HepG2 (cell line): Measurements from ENCODE around the gene RAD17. TPM values are rescaled to one million over a fixed set of nuclear protein-coding genes. Genes with fewer than 3 reads are reported as not detected.

ENCODE experiments used
- ATAC-seq: fragments of 200-7000 bp; cut with Tn5 transposase; 3 replicates; pipeline ENCODE4 v1.9.1; 2020; ENCODE audit warnings: mild to moderate bottlenecking, moderate library complexity
- BruUV-seq: library from RNA; stranded (reverse); fragments of 400-500 nt; replicated peaks from 2 replicates; lab custom pipeline; 2021; lab: Mats Ljungman, UMichigan
- CTCF ChIA-PET: fragments of 300-600 bp; formaldehyde crosslinking; extraction: SDS; loops from one replicate; lab custom pipeline; 2021; ENCODE audit warnings: low total read pairs, inconsistent platforms, low intra/inter-chr PET ratio; lab: Yijun Ruan, JAX
- POLR2A ChIA-PET: fragments of 350-600 bp; sonication (Branson Sonifier 250); formaldehyde crosslinking; loops from one replicate; lab custom pipeline; 2020; ENCODE audit warnings: antibody characterized with exemption, inconsistent platforms; lab: Yijun Ruan, JAX
- DNase-seq: peaks from one replicate; pipeline ENCODE4 v3.0.0-alpha.2; 2015; ENCODE audit warnings: low spot score
- FAIRE-seq: peaks from 3 replicates; lab custom pipeline; 2011; peaks lifted over from hg19 to GRCh38; lab: Jason Lieb, UNC
- H2AFZ ChIP-seq: one replicate; pipeline ENCODE4 v1.6.1; 2011; ENCODE audit warnings: low read length, inconsistent platforms
- H3K27ac ChIP-seq: fragments of 300-600 bp; 3 replicates; pipeline ENCODE4 v1.8.0; 2011; ENCODE audit warnings: mixed run types, mild to moderate bottlenecking, mixed read lengths, low read length, inconsistent platforms; ENCODE audit not compliant: insufficient read depth; ENCODE audit errors: extremely low read length
- H3K27me3 ChIP-seq, 2 experiments: fragments of 200-600 bp in 1 of 2; 2 replicates in 1 of 2; 3 replicates in 1 of 2; pipeline versions ENCODE4 v1.6.0 to v1.8.0; 2011; ENCODE audit warnings: low read length in 2 of 2, mild to moderate bottlenecking in 2 of 2, moderate library complexity in 2 of 2, inconsistent platforms in 1 of 2; ENCODE audit not compliant: insufficient read depth in 2 of 2, control insufficient read depth in 1 of 2
- H3K36me3 ChIP-seq, 2 experiments: fragments of 200-600 bp in 1 of 2; replicated peaks in 1 of 2; 2 replicates in 1 of 2; 3 replicates in 1 of 2; pipeline versions ENCODE4 v1.5.1 to v1.8.0; 2011; ENCODE audit warnings: low read length in 2 of 2, inconsistent platforms in 1 of 2; ENCODE audit not compliant: insufficient read depth in 2 of 2, control insufficient read depth in 1 of 2
- H3K4me1 ChIP-seq: 2 replicates; pipeline ENCODE4 v1.5.1; 2012; ENCODE audit warnings: low read length, inconsistent platforms; ENCODE audit not compliant: insufficient read depth
- H3K4me2 ChIP-seq: 2 replicates; pipeline ENCODE4 v1.6.0; 2011; ENCODE audit warnings: low read depth, low read length, inconsistent platforms
- H3K4me3 ChIP-seq, 3 experiments: fragments of 200-600 bp in 1 of 3; sonication (generic), shearing (Covaris generic) in 1 of 3; replicated peaks in 1 of 3; 2 replicates each; pipeline ENCODE4 v1.5.1; 2011 to 2016; ENCODE audit warnings: low read length in 3 of 3, inconsistent platforms in 2 of 3, low read depth in 2 of 3, mild to moderate bottlenecking in 2 of 3, control low read depth in 1 of 3, mixed read lengths in 1 of 3; ENCODE audit not compliant: insufficient read depth in 1 of 3
- H3K79me2 ChIP-seq: one replicate; pipeline ENCODE4 v1.6.1; 2011; ENCODE audit warnings: low read length, inconsistent platforms; ENCODE audit not compliant: insufficient read depth
- H3K9ac ChIP-seq: 2 replicates; pipeline ENCODE4 v1.6.0; 2011; ENCODE audit warnings: mild to moderate bottlenecking, low read depth, low read length, inconsistent platforms; ENCODE audit not compliant: insufficient read depth
- H3K9me3 ChIP-seq: 2 replicates; pipeline ENCODE4 v1.5.1; 2012; ENCODE audit warnings: mild to moderate bottlenecking, low read length
- H4K20me1 ChIP-seq: 2 replicates; pipeline ENCODE4 v1.6.0; 2011; ENCODE audit warnings: inconsistent platforms, mild to moderate bottlenecking, low read length, moderate library complexity; ENCODE audit not compliant: insufficient read depth
- CCAR2 ChIP-seq: fragments of 200-400 bp; formaldehyde crosslinking; optimal IDR thresholded peaks from 2 replicates; pipeline ENCODE3; 2018; ENCODE audit warnings: low read depth, mild to moderate bottlenecking, low read length, moderate library complexity
- MAFF ChIP-seq: IDR thresholded peaks from 2 replicates; pipeline ENCODE4 v1.6.1; 2011; ENCODE audit warnings: low read depth, low read length, improper control_type of control experiment
- MAFK ChIP-seq, 2 experiments: IDR thresholded peaks in 1 of 2; conservative IDR thresholded peaks in 1 of 2; 2 replicates each; pipeline ENCODE4 v1.6.1; 2011; ENCODE audit warnings: improper control_type of control experiment in 2 of 2, low read length in 2 of 2
- ZFP36L2 ChIP-seq: sonication (generic); formaldehyde crosslinking; IDR thresholded peaks from 2 replicates; pipeline ENCODE4 v1.4.0; 2020; ENCODE audit warnings: missing genetic modification reagents
- ZNF570 ChIP-seq: sonication (generic); formaldehyde crosslinking; IDR thresholded peaks from 2 replicates; pipeline ENCODE4 v1.4.0; 2020; ENCODE audit warnings: mild to moderate bottlenecking, missing genetic modification reagents, borderline replicate concordance
- in situ Hi-C: cut with HindIII; loops from 2 replicates; pipeline ENCODE4 v1.10.0; 2017; ENCODE audit warnings: low pct_unique_long_range_greater_than_20kb; ENCODE audit not compliant: extremely low pct_ligation_motif_present
- intact Hi-C: fragments of 100-400 bp; cut with micrococcal nuclease; formaldehyde crosslinking; loops from one replicate; pipeline ENCODE4 v1.10.0; 2022; ENCODE audit not compliant: unreplicated experiment
- polyA plus RNA-seq, 8 experiments: library from polyadenylated mRNA; depleted of rRNA in 3 of 8; stranded (reverse) in 7 of 8; unstranded in 1 of 8; fragments of >200 nt; fragmentation: Illumina TruSeq in 4 of 8; extraction: Trizol in 4 of 8; gene quantifications; 2 replicates each; pipeline versions ENCODE4 v1.2.1 to v1.2.3, GENCODE V29; 2011 to 2016; ENCODE audit warnings: low read depth in 4 of 8, missing spikeins in 1 of 8, mixed read lengths in 1 of 8; ENCODE audit not compliant: insufficient read depth in 1 of 8
- total RNA-seq, 5 experiments: library from RNA; depleted of rRNA; stranded (reverse); fragments of >200 nt; fragmentation: Illumina TruSeq; extraction: Trizol; gene quantifications; 2 replicates each; pipeline ENCODE4 v1.2.3, GENCODE V29; 2016; ENCODE audit warnings: low read depth in 1 of 5
- TF ChIP-seq, protein P1 (sequence below): sonication (generic); formaldehyde crosslinking; IDR thresholded peaks from 2 replicates; pipeline ENCODE4 v1.9.0; 2021; ENCODE audit warnings: mild to moderate bottlenecking, missing genetic modification reagents
- TF ChIP-seq, protein P2 (sequence below): sonication (generic); formaldehyde crosslinking; IDR thresholded peaks from 2 replicates; pipeline ENCODE4 v1.5.1; 2020; ENCODE audit warnings: missing genetic modification reagents, mild to moderate bottlenecking, borderline replicate concordance

Gene RAD17
- total and polyA plus RNA-seq, 2 of the 13 experiments (the other 11 are each of a cell fraction or from before 2014, with no cell fraction given), result 24.0 to 25.9 TPM

DNA sequence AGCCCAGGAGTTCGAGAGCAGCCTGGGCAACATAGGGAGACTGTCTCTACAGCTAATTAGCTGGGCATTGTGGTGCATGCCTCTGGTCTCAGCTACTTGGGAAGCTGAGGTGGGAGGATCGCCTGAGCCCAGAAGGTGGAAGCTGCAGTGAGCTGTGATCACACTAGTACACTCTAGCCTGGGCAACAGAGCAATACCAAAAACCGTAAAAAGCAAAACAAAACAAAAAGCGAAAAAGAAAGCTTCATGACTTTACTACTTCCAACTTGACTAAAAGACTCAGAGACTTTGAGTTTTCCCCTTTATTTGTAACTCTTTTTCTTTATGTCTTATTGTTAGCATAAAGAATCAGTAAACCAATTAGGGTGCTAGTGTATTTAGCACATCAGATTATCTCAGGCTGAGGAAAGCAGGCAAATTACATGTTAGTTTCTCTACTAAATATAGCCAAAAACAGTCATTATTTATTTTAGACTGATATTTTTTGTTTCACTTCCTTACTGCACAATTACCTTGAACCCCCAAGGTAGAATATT is 5.4 kb downstream of the RAD17 start (continued):
- TF ChIP-seq, protein P1, sequence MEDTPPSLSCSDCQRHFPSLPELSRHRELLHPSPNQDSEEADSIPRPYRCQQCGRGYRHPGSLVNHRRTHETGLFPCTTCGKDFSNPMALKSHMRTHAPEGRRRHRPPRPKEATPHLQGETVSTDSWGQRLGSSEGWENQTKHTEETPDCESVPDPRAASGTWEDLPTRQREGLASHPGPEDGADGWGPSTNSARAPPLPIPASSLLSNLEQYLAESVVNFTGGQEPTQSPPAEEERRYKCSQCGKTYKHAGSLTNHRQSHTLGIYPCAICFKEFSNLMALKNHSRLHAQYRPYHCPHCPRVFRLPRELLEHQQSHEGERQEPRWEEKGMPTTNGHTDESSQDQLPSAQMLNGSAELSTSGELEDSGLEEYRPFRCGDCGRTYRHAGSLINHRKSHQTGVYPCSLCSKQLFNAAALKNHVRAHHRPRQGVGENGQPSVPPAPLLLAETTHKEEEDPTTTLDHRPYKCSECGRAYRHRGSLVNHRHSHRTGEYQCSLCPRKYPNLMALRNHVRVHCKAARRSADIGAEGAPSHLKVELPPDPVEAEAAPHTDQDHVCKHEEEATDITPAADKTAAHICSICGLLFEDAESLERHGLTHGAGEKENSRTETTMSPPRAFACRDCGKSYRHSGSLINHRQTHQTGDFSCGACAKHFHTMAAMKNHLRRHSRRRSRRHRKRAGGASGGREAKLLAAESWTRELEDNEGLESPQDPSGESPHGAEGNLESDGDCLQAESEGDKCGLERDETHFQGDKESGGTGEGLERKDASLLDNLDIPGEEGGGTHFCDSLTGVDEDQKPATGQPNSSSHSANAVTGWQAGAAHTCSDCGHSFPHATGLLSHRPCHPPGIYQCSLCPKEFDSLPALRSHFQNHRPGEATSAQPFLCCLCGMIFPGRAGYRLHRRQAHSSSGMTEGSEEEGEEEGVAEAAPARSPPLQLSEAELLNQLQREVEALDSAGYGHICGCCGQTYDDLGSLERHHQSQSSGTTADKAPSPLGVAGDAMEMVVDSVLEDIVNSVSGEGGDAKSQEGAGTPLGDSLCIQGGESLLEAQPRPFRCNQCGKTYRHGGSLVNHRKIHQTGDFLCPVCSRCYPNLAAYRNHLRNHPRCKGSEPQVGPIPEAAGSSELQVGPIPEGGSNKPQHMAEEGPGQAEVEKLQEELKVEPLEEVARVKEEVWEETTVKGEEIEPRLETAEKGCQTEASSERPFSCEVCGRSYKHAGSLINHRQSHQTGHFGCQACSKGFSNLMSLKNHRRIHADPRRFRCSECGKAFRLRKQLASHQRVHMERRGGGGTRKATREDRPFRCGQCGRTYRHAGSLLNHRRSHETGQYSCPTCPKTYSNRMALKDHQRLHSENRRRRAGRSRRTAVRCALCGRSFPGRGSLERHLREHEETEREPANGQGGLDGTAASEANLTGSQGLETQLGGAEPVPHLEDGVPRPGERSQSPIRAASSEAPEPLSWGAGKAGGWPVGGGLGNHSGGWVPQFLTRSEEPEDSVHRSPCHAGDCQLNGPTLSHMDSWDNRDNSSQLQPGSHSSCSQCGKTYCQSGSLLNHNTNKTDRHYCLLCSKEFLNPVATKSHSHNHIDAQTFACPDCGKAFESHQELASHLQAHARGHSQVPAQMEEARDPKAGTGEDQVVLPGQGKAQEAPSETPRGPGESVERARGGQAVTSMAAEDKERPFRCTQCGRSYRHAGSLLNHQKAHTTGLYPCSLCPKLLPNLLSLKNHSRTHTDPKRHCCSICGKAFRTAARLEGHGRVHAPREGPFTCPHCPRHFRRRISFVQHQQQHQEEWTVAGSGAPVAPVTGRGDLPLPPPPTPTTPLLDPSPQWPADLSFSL, result no peak

DNA sequence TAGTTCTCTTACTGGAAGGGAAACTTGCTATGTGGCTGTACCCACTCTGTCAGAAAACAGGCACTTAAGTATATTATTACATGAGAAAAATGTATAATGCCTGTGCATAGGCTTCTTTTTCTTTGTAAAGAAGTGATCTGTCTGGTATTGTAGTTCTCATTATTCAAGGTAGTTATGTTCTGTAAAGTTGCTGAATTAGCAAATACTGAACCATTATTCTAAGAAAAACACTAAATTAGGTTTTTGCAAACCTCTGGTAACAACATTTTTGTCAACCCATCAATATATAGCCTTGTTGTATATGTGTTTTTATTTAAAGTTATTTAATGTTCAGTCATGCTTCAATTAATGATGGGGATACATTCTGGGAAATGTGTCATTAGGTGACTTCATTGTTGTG is 8.8 kb downstream of the RAD17 start:
- H3K36me3 ChIP-seq, result peaks cover 8 to 32% of the 10 kb centered on the region in 2 experiments
- no peak overlapping the region for H3K27ac ChIP-seq
- DNase-seq (no peak), FAIRE-seq (no peak), ATAC-seq (no peak)
- H4K20me1 ChIP-seq, result no peaks in the 10 kb centered on the region
- H3K4me2 ChIP-seq, result no peak overlapping the region
- no peaks in the 10 kb centered on the region for H3K79me2 ChIP-seq
- H3K4me3 ChIP-seq, result no peak overlapping the region
- H3K4me1 ChIP-seq, result no peaks in the 10 kb centered on the region
- TF ChIP-seq MAFF, result peak; percentile 80
- TF ChIP-seq ZFP36L2 (CRISPR knock-in tag), result no peak
- TF ChIP-seq ZNF570, result no peak
- TF ChIP-seq MAFK (conservative IDR thresholded peaks at IDR 0.05 in 1 of 2, IDR thresholded peaks at IDR 0.05 in 1 of 2; ENCODE audit: low read length in 2 of 2), result peak; percentile 77 to 89
- TF ChIP-seq CCAR2, result no peak
- TF ChIP-seq, protein P2, sequence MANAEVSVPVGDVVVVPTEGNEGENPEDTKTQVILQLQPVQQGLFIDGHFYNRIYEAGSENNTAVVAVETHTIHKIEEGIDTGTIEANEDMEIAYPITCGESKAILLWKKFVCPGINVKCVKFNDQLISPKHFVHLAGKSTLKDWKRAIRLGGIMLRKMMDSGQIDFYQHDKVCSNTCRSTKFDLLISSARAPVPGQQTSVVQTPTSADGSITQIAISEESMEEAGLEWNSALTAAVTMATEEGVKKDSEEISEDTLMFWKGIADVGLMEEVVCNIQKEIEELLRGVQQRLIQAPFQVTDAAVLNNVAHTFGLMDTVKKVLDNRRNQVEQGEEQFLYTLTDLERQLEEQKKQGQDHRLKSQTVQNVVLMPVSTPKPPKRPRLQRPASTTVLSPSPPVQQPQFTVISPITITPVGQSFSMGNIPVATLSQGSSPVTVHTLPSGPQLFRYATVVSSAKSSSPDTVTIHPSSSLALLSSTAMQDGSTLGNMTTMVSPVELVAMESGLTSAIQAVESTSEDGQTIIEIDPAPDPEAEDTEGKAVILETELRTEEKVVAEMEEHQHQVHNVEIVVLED (CRISPR knock-in tag), result no peak
- no peaks in the 10 kb centered on the region for H3K27me3 ChIP-seq
- intact Hi-C loops (no loop called here), in situ Hi-C loops (no loop called here)
- H3K9ac ChIP-seq, result no peak overlapping the region
- ChIA-PET POLR2A (no interaction called here), CTCF (no interaction called here)
- no TSS peak for BruUV-seq
- no peak overlapping the region for H2AFZ ChIP-seq
- no peaks in the 10 kb centered on the region for H3K9me3 ChIP-seq
